K562 (cell line): ENCODE results near the gene PEAR1. TPM values are rescaled to one million over a fixed set of nuclear protein-coding genes. Genes with fewer than 3 reads are reported as not detected.

ENCODE experiments used
- ARID1B ChIP-seq: fragments of 450-650 bp; IDR thresholded peaks from 2 replicates; pipeline ENCODE4 v1.6.1; 2016; ENCODE audit warnings: antibody characterized with exemption, mild to moderate bottlenecking, inconsistent platforms
- ATF6 ChIP-seq: sonication (generic); formaldehyde crosslinking; IDR thresholded peaks from 2 replicates; pipeline ENCODE4 v1.4.0; 2020; ENCODE audit warnings: mild to moderate bottlenecking, missing genetic modification reagents
- BDP1 ChIP-seq: IDR thresholded peaks from 3 replicates; pipeline ENCODE4 v1.6.1; 2011; ENCODE audit not compliant: insufficient read length, insufficient read depth
- CBX8 ChIP-seq: fragments of 200-600 bp; sonication (generic); IDR thresholded peaks from 2 replicates; pipeline ENCODE4 v1.6.1; 2012; ENCODE audit warnings: borderline replicate concordance, mixed run types, low read depth, mild to moderate bottlenecking, moderate library complexity, mixed read lengths, low read length, control low read depth, inconsistent platforms; ENCODE audit not compliant: poor library complexity, severe bottlenecking; ENCODE audit errors: extremely low read depth
- DIDO1 ChIP-seq: fragments of 450-650 bp; IDR thresholded peaks from 2 replicates; pipeline ENCODE4 v1.6.1; 2016; ENCODE audit warnings: low read depth, missing biosample characterization, missing genetic modification characterization
- FOS ChIP-seq: IDR thresholded peaks from 3 replicates; pipeline ENCODE4 v1.6.1; 2011; ENCODE audit not compliant: insufficient read length; ENCODE audit errors: extremely low read depth
- HMGN3 ChIP-seq: IDR thresholded peaks from 2 replicates; pipeline ENCODE4 v1.6.1; 2011; ENCODE audit warnings: borderline replicate concordance, low read depth, mild to moderate bottlenecking, mixed read lengths, low read length; ENCODE audit not compliant: insufficient read length; ENCODE audit errors: extremely low read depth
- HSF4 ChIP-seq: fragments of 250-450 bp; sonication (Bioruptor Pico); IDR thresholded peaks from 2 replicates; pipeline ENCODE4 v2.1.2; 2022; ENCODE audit warnings: mild to moderate bottlenecking, moderate library complexity, borderline replicate concordance
- ID3 ChIP-seq, 2 experiments: fragments of 250-450 bp in 1 of 2; fragments of 450-650 bp in 1 of 2; sonication (Bioruptor Pico) in 1 of 2; IDR thresholded peaks; 2 replicates each; pipeline versions ENCODE4 v1.6.1 to v1.8.0; 2016 to 2021; ENCODE audit warnings: mild to moderate bottlenecking in 2 of 2, moderate library complexity in 2 of 2, missing compliant biosample characterization in 1 of 2, missing genetic modification characterization in 1 of 2
- MEIS2 ChIP-seq: fragments of 450-650 bp; IDR thresholded peaks from 2 replicates; pipeline ENCODE4 v1.6.1; 2014; ENCODE audit warnings: mild to moderate bottlenecking; ENCODE audit not compliant: partially characterized antibody
- NFIX ChIP-seq: fragments of 250-450 bp; sonication (Bioruptor Pico); IDR thresholded peaks from 2 replicates; pipeline ENCODE4 v1.4.0; 2020; ENCODE audit warnings: low read depth, mild to moderate bottlenecking, moderate library complexity
- SAFB2 ChIP-seq: fragments of 200-400 bp; formaldehyde crosslinking; IDR thresholded peaks from 2 replicates; pipeline ENCODE4 v1.6.1; 2018; ENCODE audit warnings: borderline replicate concordance, low read length, low read depth, moderate library complexity; ENCODE audit not compliant: severe bottlenecking
- SAP30 ChIP-seq: fragments of 200-600 bp; sonication (generic); IDR thresholded peaks from 2 replicates; pipeline ENCODE4 v1.6.1; 2012; ENCODE audit warnings: borderline replicate concordance, low read depth, mild to moderate bottlenecking, moderate library complexity, low read length, control low read depth, inconsistent platforms; ENCODE audit not compliant: insufficient read depth, poor library complexity, severe bottlenecking
- ZBTB26 ChIP-seq: fragments of 450-650 bp; formaldehyde crosslinking; IDR thresholded peaks from 2 replicates; pipeline ENCODE4 v1.4.0; 2022; ENCODE audit warnings: missing genetic modification characterization
- ZFPM2 ChIP-seq: fragments of 250-450 bp; sonication (Bioruptor Pico); IDR thresholded peaks from 2 replicates; pipeline ENCODE4 v1.5.1; 2022; ENCODE audit warnings: mild to moderate bottlenecking
- ZNF444 ChIP-seq: fragments of 250-450 bp; sonication (Bioruptor Pico); IDR thresholded peaks from 2 replicates; pipeline ENCODE4 v1.4.0; 2020; ENCODE audit warnings: mild to moderate bottlenecking, moderate library complexity
- polyA plus RNA-seq, 8 experiments: library from polyadenylated mRNA; depleted of rRNA in 4 of 8; stranded (reverse) in 5 of 8; unstranded in 3 of 8; fragments of >200 nt; fragmentation: Nextera tagmentation in 2 of 8; fragmentation: Illumina TruSeq in 1 of 8; extraction: Ambion mirVana in 2 of 8; extraction: Trizol in 1 of 8; gene quantifications; 2 replicates each; pipeline versions ENCODE4 v1.2.1 to v1.2.3, GENCODE V29; 2011 to 2014; ENCODE audit warnings: inconsistent platforms in 1 of 8, missing spikeins in 1 of 8
- total RNA-seq, 7 experiments: library from RNA; depleted of rRNA in 6 of 7; stranded (reverse); fragments of >200 nt in 6 of 7; fragmentation: Illumina TruSeq in 2 of 7; extraction: Trizol in 2 of 7; gene quantifications; 2 replicates each; pipeline versions ENCODE4 v1.2.1 to v1.2.3, GENCODE V29; 2011 to 2021; ENCODE audit warnings: low replicate concordance in 1 of 7
- TF ChIP-seq, protein P1 (sequence below): fragments of 450-650 bp; formaldehyde crosslinking; IDR thresholded peaks from 2 replicates; pipeline ENCODE4 v1.4.0; 2022; ENCODE audit warnings: missing genetic modification characterization
- TF ChIP-seq, protein P2 (sequence below), 2 experiments: IDR thresholded peaks in 1 of 2; conservative IDR thresholded peaks in 1 of 2; 2 replicates each; pipeline ENCODE4 v1.6.1; 2016; ENCODE audit warnings: low read depth in 2 of 2, mild to moderate bottlenecking in 1 of 2, missing compliant biosample characterization in 1 of 2, missing genetic modification characterization in 1 of 2, moderate library complexity in 1 of 2

The PEAR1 gene
- total and polyA plus RNA-seq, 9 of the 15 experiments (the other 6 are each of a cell fraction or from before 2014, with no cell fraction given): 0.87 to 13.9 (median 6.1) TPM

DNA sequence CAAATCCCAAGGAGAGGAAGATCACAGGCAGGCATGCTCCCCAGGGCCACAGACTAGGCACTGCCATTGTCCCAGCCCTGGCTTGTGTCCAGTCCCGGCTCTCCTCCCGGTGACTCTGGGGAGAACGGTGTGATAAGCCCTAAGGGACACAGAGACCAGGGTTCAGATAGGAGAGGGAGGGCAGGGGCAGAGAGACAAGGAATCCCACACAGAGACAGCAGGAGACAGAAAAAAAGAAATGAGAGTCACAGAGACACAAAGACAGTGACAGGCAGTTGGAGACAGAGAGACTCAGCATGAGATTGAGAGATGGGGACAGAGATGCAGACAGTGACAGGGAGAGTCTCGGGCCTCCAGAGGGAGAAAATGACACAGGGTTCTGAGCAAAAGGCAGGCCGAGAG, 35.0 kb upstream of the PEAR1 start (continued):
- TF ChIP-seq CBX8 (no peak), ZBTB26 (0 out of 2 replicates have a peak, but pooled peaks have one; percentile 53), ARID1B (peak; percentile 50; the same call in 1 of the 2 replicates), ID3 (CRISPR knock-in tag; IDR thresholded peaks at IDR 0.05) (no peak), ID3 (tag; IDR thresholded peaks at IDR 0.05) (no peak), SAFB2 (no peak), BDP1 (no peak), NFIX (CRISPR knock-in tag) (no peak), DIDO1 (no peak), ZFPM2 (CRISPR knock-in tag) (no peak), SAP30 (no peak), HSF4 (no peak), FOS (no peak), ZNF444 (CRISPR knock-in tag) (no peak), ATF6 (CRISPR knock-in tag) (no peak), HMGN3 (no peak), MEIS2 (peak; percentile 36)
- TF ChIP-seq, protein P1, sequence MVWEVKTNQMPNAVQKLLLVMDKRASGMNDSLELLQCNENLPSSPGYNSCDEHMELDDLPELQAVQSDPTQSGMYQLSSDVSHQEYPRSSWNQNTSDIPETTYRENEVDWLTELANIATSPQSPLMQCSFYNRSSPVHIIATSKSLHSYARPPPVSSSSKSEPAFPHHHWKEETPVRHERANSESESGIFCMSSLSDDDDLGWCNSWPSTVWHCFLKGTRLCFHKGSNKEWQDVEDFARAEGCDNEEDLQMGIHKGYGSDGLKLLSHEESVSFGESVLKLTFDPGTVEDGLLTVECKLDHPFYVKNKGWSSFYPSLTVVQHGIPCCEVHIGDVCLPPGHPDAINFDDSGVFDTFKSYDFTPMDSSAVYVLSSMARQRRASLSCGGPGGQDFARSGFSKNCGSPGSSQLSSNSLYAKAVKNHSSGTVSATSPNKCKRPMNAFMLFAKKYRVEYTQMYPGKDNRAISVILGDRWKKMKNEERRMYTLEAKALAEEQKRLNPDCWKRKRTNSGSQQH (CRISPR knock-in tag): 0 out of 2 replicates have a peak, but pooled peaks have one; percentile 27
- TF ChIP-seq, protein P2, sequence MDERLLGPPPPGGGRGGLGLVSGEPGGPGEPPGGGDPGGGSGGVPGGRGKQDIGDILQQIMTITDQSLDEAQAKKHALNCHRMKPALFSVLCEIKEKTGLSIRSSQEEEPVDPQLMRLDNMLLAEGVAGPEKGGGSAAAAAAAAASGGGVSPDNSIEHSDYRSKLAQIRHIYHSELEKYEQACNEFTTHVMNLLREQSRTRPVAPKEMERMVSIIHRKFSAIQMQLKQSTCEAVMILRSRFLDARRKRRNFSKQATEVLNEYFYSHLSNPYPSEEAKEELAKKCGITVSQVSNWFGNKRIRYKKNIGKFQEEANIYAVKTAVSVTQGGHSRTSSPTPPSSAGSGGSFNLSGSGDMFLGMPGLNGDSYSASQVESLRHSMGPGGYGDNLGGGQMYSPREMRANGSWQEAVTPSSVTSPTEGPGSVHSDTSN (CRISPR knock-in tag; IDR thresholded peaks at IDR 0.05; ENCODE audit: low read depth): no peak
- TF ChIP-seq, protein P2 (tag; conservative IDR thresholded peaks at IDR 0.05; ENCODE audit: low read depth): peak; percentile 11; the same call in 1 of the 2 replicates
